Superior temporal gyrus (tissue), 1 donor: ENCODE measurements around the gene MYOM1.
"Not testable (repeated sequence)": the region's sequence is repeated elsewhere in the genome, so short reads cannot be mapped to it uniquely, and the experiment has no call there.

ENCODE experiments used
- DNase-seq: peaks from one replicate; pipeline ENCODE4 v3.0.0-alpha.2; 2016; ENCODE audit errors: extremely low spot score

The MYOM1 gene

DNA sequence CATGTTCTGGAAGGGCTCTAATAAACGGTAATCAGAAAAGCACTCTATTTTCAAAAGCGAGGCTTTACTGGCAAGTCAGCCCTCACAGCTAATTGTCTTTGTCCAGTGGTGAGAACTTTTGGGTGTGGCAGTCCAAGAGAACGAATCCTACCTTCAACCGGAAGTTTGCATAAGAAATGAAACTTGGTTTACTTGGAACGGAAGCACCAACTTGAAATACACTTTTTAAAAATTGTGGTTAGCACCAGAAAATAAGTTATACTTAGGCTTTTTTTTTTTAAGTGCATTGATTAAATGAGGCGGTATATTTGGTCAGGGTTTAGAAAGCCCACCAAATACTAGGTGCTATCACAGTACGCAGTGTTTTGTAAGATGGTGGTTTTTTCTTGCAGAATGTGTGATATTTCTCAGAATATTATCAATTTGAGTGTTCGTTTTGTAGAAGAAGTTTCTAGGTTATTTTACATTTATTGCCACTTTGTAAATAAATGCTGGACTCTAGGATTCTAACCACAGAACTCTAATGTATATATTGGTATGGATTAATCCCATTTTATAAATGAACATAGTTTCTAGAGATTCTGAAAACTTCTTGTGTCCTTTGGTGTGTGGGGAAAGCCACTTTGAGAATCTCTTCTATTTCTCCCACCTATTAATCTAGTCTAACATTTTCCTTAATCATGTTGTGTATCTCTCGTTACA is 29.0 kb upstream of the MYOM1 start:
- no peak for DNase-seq

DNA sequence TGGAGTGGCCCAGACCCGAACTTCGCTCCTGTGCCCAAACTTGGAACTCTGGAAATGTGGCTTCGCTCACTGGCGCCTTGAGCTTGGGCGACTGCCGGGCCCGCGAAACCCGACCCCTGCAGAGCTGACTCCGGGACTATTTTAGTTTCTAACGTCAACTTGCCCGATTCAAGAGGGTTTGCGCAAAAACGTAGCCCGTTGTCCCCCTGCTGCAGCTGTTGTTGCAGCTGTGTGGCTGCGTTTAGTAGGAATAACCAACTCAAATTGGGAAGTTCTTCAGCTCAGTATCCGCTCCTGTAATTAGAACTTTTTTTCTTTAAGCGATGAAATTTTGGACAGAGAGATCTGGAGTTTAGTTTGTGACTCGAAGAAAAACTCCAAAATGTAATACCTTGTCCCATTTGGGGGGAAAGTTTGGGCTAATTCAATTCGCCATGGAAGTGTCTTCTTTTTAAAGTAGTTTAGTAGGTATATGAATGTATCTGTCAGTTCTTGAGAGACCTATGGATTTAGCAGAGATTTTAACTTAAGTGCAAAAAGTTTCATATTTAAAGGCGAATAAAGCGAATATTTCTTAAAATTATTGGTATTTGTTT is 28.4 kb upstream of the MYOM1 start:
- DNase-seq, result no peak

DNA sequence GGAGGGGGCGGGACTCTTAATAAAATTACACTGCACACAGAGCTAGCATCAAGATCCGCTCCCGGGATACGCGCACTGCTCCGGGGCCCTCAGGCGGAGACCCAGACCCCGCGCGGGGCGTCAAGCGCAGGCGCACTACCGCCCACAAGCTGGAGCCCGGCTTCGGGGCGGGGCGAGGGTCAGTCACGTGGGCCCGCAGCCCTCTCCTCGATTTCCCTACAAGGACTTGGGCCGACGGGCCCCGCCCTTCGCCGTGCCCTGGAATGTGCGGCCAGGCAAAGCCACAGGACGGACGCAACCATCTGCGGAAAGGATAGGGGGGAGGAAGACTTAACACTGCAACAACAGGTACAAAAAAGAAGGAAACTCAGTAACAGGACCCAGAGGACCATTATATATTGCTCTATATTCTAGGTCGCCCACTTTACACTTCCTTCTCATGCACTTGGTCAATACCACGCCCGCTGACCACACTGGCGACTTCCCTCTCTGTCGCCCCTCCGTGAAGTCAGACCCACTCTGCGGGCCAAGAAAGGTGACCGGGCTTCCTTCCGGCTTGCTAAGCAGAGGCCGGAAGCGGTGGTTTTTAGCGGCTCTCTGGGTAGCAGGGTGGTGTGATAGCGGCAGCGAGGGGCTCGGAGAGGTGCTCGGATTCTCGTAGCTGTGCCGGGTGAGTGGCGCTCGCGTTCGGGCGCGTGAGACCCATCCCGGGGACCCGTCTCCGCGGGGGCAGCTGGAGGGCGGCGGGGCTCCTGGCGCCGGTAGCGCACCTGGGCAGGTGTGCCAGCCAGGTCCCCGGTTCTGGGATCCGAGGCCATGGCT is 27.7 kb upstream of the MYOM1 start, which contains the start of gene MYL12A:
MYL12A (plus strand) TSS at position 562 of the 822 bp plus-strand sequence. CDS start 5,447 bp downstream, outside the sequence.
- DNase-seq, result peak; percentile 91

DNA sequence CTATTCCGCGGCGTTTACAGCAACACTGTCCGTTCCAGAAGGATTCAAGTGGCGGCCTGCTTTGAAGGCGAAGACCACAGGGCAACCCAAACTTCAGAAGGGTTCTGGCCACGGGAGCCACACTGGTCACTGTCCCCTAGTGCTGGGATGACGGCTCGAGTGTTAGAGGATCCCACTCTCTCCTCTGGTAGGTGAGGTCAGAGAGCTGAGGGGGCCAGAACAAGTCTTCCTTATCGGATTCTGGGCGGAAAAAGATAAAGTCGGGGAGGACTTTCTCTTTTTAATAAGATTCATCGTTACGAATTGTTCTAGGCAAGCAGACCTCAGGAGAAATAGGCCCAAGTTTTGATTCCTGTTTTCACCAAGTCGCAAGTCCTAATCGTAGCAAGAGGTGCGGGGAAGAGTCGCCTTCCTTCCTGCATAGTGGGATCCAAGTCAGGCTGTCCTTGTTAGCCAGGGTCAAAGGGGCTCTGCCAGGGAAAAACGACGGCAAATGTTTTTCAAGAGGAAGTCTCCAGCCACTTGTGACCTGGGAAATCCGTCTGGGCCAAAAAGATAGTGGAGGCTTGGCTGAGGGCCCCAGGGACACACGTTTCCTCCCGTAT is 27.0 kb upstream of the MYOM1 start:
- peak; percentile 59 for DNase-seq

DNA sequence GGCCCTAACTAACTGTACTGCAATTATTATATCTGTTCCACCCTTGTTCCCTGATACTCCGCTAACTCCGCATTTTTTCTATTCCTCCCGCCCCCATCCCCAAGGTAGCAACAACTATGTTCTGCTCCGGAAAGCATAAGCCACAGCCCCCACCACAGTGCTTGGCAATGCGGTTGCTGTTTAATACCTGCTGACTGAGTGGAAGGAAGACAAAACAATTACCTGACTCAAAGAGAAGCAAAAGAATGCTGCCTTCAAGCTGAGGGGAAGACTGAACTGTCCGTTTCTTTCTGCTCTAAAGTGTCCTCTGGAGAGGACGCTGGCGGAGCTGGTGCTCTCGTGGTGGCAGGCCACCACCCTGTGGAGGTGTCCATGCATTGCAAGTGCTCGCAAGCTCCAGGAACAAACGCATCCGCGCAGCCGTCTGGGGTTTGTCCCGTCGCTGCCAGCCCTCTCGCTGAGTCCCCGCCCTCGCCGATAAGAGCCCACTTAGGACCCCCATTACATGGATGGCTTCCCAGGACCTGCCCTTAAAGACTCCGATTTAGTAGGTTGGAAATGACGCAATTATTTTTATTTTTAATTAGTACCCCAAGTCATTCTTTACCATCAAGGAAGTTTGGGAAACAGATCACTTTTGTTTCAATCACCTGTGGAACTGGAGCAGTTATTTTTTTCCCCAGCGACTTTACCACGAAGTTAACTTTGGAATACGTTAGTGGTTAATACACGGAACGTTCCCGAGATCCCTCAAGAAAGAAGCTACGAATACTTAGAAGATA is 26.3 kb upstream of the MYOM1 start:
- DNase-seq, result peak; percentile 88

DNA sequence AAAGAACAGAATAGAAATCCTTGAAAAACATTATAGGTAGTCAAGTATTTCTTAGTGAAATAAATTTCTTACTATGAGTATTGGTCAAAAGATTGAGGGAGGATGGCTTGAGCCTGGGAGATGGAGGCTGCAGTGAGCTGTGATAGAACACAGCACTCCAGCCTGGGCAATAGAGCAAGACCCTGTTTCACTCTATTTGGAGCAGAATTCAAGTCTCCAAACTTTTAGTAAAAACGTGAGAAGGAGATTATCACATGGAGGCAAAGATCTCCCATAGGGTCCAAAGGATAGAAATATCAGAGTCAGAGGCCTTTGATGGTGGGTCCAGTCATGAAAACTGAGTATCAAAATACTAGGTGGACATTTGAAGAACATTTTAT is 25.4 kb upstream of the MYOM1 start:
- no peak for DNase-seq

DNA sequence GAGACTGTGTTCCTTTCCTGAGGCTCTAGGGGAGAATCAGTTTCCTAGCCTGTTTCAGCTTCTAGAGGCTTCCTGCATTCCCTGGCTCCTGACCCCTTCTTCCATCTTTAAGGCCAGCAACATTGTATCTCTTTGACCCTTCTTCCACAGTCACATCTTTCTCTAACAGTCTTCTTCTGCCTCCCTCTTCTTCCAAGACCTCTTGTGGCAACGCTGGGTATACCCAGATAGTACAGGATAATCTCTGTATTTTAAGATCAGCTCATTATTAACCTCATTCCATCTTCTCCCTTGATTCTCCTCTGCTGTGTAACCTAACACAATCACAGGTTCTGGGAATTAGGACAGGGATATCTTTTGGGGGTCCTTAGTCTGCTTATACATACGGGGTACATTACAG is 19.0 kb upstream of the MYOM1 start:
- no peak for DNase-seq

DNA sequence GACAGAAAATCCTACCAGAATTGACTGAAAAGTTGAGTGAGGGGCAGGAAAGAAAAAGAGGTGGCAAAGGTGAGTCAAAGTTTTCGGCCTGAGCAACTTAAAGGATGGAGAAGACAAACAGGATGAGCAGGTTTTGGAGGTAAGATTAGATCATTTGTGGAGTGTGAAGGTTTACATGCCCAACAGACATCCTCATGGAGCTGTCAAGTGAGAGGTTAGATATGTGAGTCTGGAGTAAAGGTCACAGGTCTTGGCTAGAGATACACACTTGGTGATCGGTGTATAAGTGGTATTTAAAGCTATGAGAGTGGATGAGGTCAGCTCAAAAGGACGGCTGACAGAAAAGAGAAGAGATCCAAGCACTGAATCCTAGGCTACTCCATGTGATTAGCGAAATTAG is 16.7 kb upstream of the MYOM1 start:
- no peak for DNase-seq

DNA sequence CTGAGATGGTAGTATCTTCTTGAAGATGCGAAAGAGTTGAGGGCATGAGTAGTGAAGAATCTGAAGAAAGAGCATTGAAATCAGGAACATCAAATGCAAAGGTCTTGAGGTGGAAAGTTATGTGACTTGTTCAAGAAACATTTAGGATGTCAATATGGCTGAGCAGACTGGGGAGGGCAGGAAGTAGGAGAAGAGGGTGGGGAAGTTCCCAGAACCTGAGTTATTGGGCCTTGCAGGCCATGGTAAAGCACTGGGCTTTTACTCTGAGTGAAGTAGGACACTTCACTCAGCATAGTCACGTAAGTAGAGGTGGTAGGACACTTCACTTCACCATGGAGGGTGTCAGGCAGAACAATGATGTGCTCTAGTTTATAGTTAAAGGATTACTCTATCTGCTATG is 16.1 kb upstream of the MYOM1 start:
- DNase-seq, result no peak

DNA sequence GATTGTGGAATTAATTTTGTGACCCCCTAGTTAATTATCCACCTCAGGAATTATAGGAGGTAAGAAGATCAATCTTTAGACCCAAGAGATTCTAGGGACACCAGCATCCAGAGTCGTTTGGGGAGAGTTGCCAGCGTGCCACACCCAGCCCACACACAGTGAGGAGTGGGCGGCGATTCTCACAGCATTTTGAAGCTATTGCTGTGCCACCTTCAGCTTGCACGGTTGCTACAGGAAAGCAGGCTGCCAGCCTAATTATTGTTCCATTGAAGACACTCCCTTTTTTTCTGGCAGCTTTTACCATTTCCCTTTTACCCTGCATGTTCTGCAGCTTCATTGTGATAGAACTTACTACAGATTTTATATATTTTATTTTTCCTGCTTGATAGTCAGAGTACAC is 14.7 kb upstream of the MYOM1 start:
- no peak for DNase-seq

DNA sequence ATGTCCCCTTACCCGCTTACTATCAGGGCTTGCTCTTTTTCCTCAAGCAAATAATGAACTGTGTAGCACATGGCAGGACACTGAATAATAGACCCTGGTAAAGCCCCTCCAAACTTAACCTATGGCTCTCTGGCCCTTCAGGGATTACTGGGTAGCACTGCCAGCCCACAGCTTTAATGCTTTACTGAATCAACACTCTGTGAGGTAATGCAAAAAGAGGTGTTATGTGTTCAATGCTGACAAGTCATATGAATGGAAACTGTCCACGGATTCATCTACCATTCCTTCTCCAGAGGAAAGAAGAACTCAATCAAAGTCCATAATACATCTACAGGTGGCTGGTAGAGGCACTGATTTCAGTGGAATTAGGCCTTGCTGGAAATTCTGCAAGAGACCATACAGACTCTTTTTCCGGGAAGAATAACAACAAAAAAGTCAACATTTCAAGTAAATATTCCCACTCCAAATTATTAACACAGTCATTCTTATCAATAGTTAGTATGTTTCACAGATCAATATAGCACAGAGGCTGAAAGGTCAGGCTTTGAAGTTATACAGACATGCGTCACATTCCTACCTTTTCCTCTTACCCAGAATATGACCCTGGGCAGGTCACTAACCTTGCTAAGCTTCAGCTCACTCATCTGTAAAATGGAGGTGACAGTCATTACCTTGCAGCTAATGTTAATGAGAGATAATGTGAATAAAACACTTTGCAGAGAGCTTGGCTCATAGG is 13.8 kb upstream of the MYOM1 start:
- DNase-seq, result no peak

DNA sequence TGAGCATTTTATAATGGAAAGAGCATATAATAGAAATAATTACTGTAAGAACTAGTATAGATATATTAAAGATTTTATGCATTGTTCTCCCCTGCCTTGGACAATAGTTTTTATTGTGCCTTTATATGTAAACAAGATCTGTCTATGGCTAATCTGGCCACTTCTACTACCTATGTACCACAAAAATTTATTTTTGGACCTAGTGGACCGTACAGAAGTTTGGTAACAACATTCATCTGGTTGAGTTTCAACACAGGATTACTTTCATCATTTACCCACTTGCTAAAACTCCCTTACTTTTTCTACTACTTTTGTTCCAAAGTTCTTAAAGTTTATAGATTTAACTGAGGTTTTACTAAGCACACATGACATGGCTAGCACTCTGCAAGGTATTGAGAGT is 13.2 kb upstream of the MYOM1 start:
- DNase-seq, result no peak

DNA sequence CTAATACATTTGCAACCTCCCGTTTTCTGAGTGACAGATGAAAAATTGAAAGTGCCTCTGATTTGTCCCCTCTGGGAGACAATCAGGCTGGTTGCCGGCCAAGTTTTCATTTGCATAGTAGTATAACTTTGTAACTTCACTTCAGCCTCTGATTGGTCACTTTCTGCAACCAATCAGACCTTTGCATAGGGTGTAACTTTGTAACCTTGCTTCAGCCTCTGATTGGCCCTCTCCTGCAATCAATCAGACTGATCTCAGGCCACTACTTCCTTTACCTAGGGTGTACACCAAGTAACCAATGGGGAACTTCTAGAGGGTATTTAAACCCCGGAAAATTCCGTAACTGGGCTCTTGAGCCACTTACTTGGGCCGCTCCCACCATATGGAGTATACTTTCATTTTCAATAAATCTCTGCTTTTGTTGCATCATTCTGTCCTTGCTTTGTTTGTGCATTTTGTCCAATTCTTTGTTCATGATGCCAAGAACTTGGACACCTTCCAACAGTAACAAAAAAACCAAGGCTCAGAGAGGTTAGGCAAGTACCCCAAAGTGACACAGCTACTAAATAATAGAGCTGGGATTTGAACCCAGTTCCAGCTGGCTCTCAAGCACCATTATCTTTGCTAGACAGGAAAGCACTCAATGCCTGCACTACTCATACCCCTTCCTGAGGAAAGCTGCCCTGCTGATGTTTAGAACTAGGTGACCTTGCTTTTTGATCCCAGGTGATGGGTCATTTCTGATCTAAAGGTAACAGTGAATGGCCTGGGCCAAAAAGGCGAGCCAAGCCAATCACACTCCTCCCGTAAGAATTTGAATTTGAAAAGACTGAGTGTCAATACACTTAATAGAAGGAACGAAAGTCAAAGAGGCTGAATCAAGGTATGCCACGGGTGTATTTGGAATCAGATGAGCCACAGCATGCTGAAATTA is 10.9 kb upstream of the MYOM1 start:
- no peak for DNase-seq

DNA sequence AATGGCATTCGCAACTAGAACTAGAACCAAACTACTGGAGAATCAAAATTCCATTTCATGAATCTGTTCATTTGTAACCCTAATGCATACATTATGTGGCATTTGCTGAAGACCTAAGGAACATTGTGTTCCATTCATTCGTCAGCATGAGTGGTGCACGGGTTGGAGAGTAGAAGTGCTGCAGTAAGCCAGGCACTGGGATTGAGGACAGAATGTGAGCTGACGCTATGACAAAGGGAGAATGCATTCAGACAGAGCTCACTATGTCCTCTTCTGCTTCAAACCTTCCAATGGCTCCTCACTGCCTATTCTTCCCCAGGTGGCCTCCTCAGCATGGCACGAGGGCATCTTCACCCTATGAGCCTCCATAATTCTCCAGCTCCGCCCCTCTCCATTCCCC is 6.3 kb upstream of the MYOM1 start:
- no peak for DNase-seq

DNA sequence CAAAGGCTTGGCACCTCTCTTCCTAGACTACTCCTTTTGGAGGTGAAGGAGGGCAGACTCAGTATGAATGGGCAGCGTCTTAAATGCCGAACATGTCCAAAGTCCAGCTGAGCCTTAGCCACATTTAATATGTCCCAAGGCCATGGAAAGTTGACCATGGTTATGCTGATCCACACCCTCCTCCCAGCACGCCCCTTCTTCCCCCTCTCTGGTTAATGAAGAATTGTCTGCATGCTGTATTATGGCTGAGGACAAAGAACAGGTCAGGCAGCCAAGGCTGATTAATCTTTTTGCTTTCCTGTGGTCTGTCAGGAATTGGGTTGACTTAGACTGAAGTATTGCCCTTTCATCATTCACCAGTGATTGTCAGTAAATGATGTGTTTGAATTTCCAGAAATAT is 5.8 kb upstream of the MYOM1 start:
- DNase-seq, result no peak

DNA sequence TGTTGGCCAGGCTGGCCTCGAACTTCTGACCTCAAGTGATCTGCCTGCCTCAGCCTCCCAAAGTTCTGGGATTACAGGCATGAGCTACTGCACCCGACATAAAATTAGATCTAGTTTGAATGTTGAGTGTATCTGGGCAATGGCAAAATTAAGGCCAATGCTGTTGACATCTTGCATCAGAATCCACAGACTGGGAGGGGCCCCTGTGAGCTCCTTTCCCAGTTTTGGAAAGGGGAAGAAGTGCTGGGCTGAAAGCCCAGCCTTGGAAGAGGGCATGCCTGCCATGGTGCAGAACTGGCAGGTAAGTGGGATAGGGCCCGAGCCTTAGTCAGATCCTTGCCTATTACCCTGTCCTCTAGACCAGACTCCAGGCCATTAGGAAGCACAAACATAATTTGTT is 4.5 kb upstream of the MYOM1 start:
- no peak for DNase-seq

DNA sequence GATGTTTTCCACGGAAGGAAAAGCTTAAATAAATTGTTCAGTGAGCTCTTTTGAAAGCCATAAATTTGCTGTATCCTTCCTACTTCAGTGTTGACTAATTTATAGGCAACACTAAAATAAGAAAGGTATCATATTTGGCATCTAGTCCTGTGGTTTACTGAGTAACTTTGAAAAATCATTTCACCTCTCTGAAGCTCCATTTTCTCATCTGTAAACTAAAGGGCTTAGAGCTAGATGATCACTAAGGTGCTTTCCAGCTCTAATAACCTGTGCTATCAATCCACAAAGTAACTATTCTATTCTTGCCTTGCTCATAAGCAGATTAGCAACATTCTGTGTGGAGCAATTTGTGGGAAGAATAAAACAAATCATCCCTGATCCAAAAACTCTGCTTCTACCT is 3.6 kb upstream of the MYOM1 start:
- DNase-seq, result no peak

DNA sequence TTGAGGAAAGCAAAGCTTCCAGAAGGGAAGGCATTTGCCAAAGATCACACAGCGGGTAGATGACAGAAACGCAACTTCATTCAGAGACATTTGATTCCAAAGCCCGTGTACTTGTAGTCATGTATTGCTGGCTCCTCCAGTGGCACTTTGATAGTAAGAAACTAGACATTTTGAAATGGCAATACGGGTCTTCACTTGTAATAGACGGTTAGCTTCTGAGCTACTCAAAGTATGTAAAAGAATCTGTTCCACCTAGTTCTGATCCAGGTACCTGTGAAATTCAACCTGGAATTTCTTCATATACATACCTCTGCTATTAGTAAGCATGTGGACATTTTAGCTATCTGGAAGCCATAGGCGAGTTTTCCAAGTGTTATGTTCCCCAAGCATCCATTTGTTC is 1.7 kb upstream of the MYOM1 start:
- DNase-seq, result no peak

DNA sequence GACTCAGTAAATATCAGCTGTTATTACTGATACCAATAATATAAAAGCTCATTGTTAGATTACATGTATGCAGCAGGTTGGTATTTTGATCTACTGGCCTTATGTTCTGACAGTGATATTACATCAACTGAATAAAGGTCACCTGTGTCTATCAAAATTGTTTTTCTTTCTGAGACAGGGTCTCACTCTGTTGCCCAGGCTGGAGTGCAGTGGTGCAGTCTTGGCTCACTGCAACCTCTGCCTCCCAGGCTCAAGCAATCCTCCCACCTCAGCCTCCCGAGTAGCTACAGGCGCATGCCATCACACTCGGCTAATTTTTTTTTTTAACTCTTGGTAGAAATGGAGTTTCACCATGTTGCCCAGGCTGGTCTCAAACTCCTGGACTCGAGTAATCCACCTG is 1.1 kb upstream of the MYOM1 start:
- DNase-seq, result not testable (repeated sequence)

DNA sequence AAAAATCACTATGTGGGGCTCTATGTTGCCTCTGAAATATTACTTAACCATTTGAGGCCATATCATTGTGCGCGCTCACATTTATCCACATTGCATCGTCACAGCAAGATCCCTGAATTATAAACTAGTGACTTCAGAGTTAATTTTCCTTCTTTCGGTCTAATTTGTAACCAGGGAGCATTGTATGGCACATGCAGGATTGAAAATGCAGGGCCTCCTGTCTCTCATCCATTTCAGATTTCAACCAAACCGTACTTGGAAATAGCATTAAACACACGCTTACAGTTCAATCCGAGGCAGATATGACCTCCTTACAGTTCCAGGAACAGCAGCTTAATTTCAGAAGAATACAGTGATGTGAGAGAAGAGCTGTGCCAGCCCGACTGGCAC is 532 bp downstream of the MYOM1 start:
- DNase-seq, result peak; percentile 39
